ENCODE results near the gene PRR5L. TPM values are rescaled to one million over a fixed set of nuclear protein-coding genes. Genes with fewer than 3 reads are reported as not detected.

The PRR5L gene
- total and polyA plus RNA-seq, 2 donors (not counting 1 experiment from before 2014, with no cell fraction given): 4.0 to 5.9 TPM

GRCh38 chr11:36373016-36374010, 77.2 kb downstream of the PRR5L start:
- WGBS (ENCODE audit: insufficient coverage): 48% methylated on average over 3 of the region's 6 CpGs
- H2AFZ ChIP-seq (ENCODE audit: insufficient read depth, low read depth, low read length, poor library complexity, severe bottlenecking): no peak overlapping the region

More at GRCh38 chr11:36373016-36374010, 77.2 kb downstream of the PRR5L start:
- Histone ChIP-seq H3K27ac (ENCODE audit: low read length in 2 of 2) (no peak overlapping the region), H4K20me1 (ENCODE audit: control insufficient read depth, insufficient read depth, low read length, poor library complexity, severe bottlenecking) (no peaks in the 10 kb centered on the region), H3K9me3 (ENCODE audit: control extremely low read depth in 1 of 3, control insufficient read depth in 2 of 3, insufficient read depth in 1 of 3, low read length in 2 of 3) (no peaks in the 10 kb centered on the region), H3K4me2 (replicated peaks; ENCODE audit: low read depth, low read length, poor library complexity, severe bottlenecking) (no peak overlapping the region), H3K4me3 (ENCODE audit: control extremely low read depth in 1 of 5, extremely low read depth in 1 of 5, insufficient read depth in 1 of 5, low read depth in 2 of 5, low read length in 4 of 5) (no peak overlapping the region), H3K9ac (ENCODE audit: low read length) (no peak overlapping the region), H3K4me1 (ENCODE audit: control insufficient read depth in 2 of 2, insufficient read depth in 2 of 2, low read length in 2 of 2) (peaks cover 22 to 27% of the 10 kb centered on the region in 2 donors), H3K27me3 (replicated peaks in 1 of 4; ENCODE audit: control extremely low read depth in 1 of 4, control insufficient read depth in 3 of 4, insufficient read depth in 4 of 4, low read length in 3 of 4) (peaks cover 0 to 34% (median 14%) of the 10 kb centered on the region in 4 experiments), H3K79me2 (ENCODE audit: control insufficient read depth, insufficient read depth, low read length) (no peaks in the 10 kb centered on the region), H3K36me3 (replicated peaks in 1 of 2; ENCODE audit: control extremely low read depth in 1 of 2, control insufficient read depth in 1 of 2, extremely low read depth in 1 of 2, insufficient read depth in 2 of 2, low read length in 1 of 2) (no peaks in the 10 kb centered on the region)
- peaks cover 58% of the 10 kb centered on the region for H3K27me3 Mint-ChIP-seq
- no peak overlapping the region for H3K4me3 Mint-ChIP-seq
- TF ChIP-seq EZH2 (IDR thresholded peaks at IDR 0.05; ENCODE audit: borderline replicate concordance, insufficient read depth, low read depth, low read length, poor library complexity, severe bottlenecking) (no peak), CTCF (IDR thresholded peaks at IDR 0.05) (no peak)
- ATAC-seq (ENCODE audit: low read depth) (no peak), DNase-seq (no peak)
- no peak overlapping the region for H3K27ac Mint-ChIP-seq
- CTCF ChIA-PET: interaction anchor here (0.9 kb wide), 1 partner anchor 23 kb away, joined by 3 read pairs; no protein-coding TSS in a partner anchor
- intact Hi-C loops (cut with micrococcal nuclease): no loop called here
- peaks cover 25% of the 10 kb centered on the region for H3K4me1 Mint-ChIP-seq
- no peaks in the 10 kb centered on the region for H3K9me3 Mint-ChIP-seq (ENCODE audit: insufficient read depth)
- POLR2A ChIA-PET: no interaction called here
